SK-N-SH treated with all-trans-retinoic acid at 6 μM for 48 hours (cell line): ENCODE data around the gene SIGLEC5.
"Not testable (repeated sequence)": the region's sequence is repeated elsewhere in the genome, so short reads cannot be mapped to it uniquely, and the experiment has no call there.

Experiments
- ATAC-seq: fragments of 200-7000 bp; cut with Tn5 transposase; 3 replicates; pipeline ENCODE4 v1.9.1; 2020; ENCODE audit warnings: mild to moderate bottlenecking, moderate library complexity
- ARNTL ChIP-seq: fragments of 450-650 bp; formaldehyde crosslinking; IDR thresholded peaks from 2 replicates; pipeline ENCODE4 v1.5.0; 2020; ENCODE audit warnings: low read depth, mild to moderate bottlenecking, moderate library complexity, borderline replicate concordance
- BACH2 ChIP-seq: fragments of 250-450 bp; sonication (Bioruptor Pico); IDR thresholded peaks from 2 replicates; pipeline ENCODE4 v1.9.0; 2021; ENCODE audit warnings: mild to moderate bottlenecking, borderline replicate concordance
- CREB5 ChIP-seq: fragments of 250-450 bp; sonication (Bioruptor Pico); IDR thresholded peaks from 2 replicates; pipeline ENCODE4 v1.5.1; 2020; ENCODE audit warnings: low read depth, mild to moderate bottlenecking, moderate library complexity
- CSDC2 ChIP-seq: fragments of 250-450 bp; sonication (Bioruptor Pico); IDR thresholded peaks from 2 replicates; pipeline ENCODE4 v1.5.0; 2020; ENCODE audit warnings: mild to moderate bottlenecking, moderate library complexity
- ESRRG ChIP-seq: fragments of 250-450 bp; sonication (Bioruptor Pico); IDR thresholded peaks from 2 replicates; pipeline ENCODE4 v1.6.1; 2021; ENCODE audit warnings: mild to moderate bottlenecking
- GLIS3 ChIP-seq: fragments of 250-450 bp; sonication (Bioruptor Pico); IDR thresholded peaks from 2 replicates; pipeline ENCODE4 v1.5.0; 2020; ENCODE audit warnings: mild to moderate bottlenecking, moderate library complexity
- ISL1 ChIP-seq: fragments of 250-450 bp; sonication (Bioruptor Pico); IDR thresholded peaks from 2 replicates; pipeline ENCODE4 v2.1.2; 2022; ENCODE audit warnings: mild to moderate bottlenecking, moderate library complexity
- OSR1 ChIP-seq: fragments of 250-450 bp; sonication (Bioruptor Pico); IDR thresholded peaks from 2 replicates; pipeline ENCODE4 v1.8.0; 2022; ENCODE audit warnings: moderate library complexity, mild to moderate bottlenecking, inconsistent platforms
- PPARA ChIP-seq: fragments of 250-450 bp; sonication (Bioruptor Pico); IDR thresholded peaks from 2 replicates; pipeline ENCODE4 v1.5.0; 2020; ENCODE audit warnings: mild to moderate bottlenecking, borderline replicate concordance
- SNAI2 ChIP-seq: fragments of 250-450 bp; sonication (Bioruptor Pico); IDR thresholded peaks from 2 replicates; pipeline ENCODE4 v1.5.0; 2020; ENCODE audit warnings: mild to moderate bottlenecking, moderate library complexity
- TOX ChIP-seq: fragments of 250-450 bp; sonication (Bioruptor Pico); IDR thresholded peaks from 2 replicates; pipeline ENCODE4 v1.8.0; 2021; ENCODE audit warnings: mild to moderate bottlenecking, moderate library complexity, borderline replicate concordance
- ZC3H10 ChIP-seq: fragments of 250-450 bp; sonication (Bioruptor Pico); IDR thresholded peaks from 2 replicates; pipeline ENCODE4 v1.5.1; 2021; ENCODE audit warnings: mild to moderate bottlenecking, moderate library complexity
- ZFP3 ChIP-seq: fragments of 250-450 bp; sonication (Bioruptor Pico); IDR thresholded peaks from 2 replicates; pipeline ENCODE4 v1.5.0; 2020; ENCODE audit warnings: mild to moderate bottlenecking, moderate library complexity
- ZNF565 ChIP-seq: fragments of 450-650 bp; formaldehyde crosslinking; conservative IDR thresholded peaks from 2 replicates; pipeline ENCODE4 v1.5.0; 2020; ENCODE audit warnings: low read depth, mild to moderate bottlenecking, moderate library complexity
- ZNF70 ChIP-seq: fragments of 450-650 bp; formaldehyde crosslinking; IDR thresholded peaks from 2 replicates; pipeline ENCODE4 v1.5.0; 2020; ENCODE audit warnings: mild to moderate bottlenecking, moderate library complexity
- ZNF8 ChIP-seq: fragments of 450-650 bp; formaldehyde crosslinking; IDR thresholded peaks from 2 replicates; pipeline ENCODE4 v1.5.0; 2020; ENCODE audit warnings: mild to moderate bottlenecking, moderate library complexity
- TF ChIP-seq, protein P1 (sequence below): fragments of 250-450 bp; sonication (Bioruptor Pico); IDR thresholded peaks from 2 replicates; pipeline ENCODE4 v1.5.1; 2021; ENCODE audit warnings: mild to moderate bottlenecking, moderate library complexity
- TF ChIP-seq, protein P2 (sequence below): fragments of 250-450 bp; sonication (Bioruptor Pico); IDR thresholded peaks from 2 replicates; pipeline ENCODE4 v1.8.0; 2020; ENCODE audit warnings: mild to moderate bottlenecking, moderate library complexity, borderline replicate concordance
- TF ChIP-seq, protein P3 (sequence below): fragments of 250-450 bp; sonication (Bioruptor Pico); IDR thresholded peaks from 2 replicates; pipeline ENCODE4 v1.5.0; 2020; ENCODE audit warnings: mild to moderate bottlenecking, moderate library complexity
- TF ChIP-seq, protein P4 (sequence below): fragments of 250-450 bp; sonication (Bioruptor Pico); IDR thresholded peaks from 2 replicates; pipeline ENCODE4 v1.8.0; 2021; ENCODE audit warnings: low read depth, mild to moderate bottlenecking, moderate library complexity, borderline replicate concordance

Gene SIGLEC5

DNA sequence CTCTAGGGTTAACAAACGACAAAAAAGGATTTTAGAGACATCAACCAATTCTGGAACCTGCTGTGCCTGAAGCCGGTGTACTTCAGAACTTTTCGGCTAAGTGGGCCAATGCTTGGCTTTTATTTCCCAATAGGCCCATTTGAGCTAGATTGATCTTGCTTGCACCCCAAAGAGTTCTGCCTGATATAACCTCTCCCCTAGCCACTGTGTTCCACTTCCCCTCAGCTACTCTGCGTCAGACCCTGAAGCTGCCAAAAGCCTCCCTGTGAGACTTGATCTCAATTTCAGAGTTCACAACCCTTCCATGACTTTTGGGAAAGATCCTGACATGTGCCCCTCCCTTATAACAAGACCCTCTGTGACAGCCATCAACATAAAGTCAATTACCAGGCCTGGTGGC lies 22.1 kb upstream of the SIGLEC5 start:
- TF ChIP-seq, protein P1, sequence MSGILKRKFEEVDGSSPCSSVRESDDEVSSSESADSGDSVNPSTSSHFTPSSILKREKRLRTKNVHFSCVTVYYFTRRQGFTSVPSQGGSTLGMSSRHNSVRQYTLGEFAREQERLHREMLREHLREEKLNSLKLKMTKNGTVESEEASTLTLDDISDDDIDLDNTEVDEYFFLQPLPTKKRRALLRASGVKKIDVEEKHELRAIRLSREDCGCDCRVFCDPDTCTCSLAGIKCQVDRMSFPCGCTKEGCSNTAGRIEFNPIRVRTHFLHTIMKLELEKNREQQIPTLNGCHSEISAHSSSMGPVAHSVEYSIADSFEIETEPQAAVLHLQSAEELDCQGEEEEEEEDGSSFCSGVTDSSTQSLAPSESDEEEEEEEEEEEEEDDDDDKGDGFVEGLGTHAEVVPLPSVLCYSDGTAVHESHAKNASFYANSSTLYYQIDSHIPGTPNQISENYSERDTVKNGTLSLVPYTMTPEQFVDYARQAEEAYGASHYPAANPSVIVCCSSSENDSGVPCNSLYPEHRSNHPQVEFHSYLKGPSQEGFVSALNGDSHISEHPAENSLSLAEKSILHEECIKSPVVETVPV (CRISPR knock-in tag): no peak
- TF ChIP-seq BACH2 (CRISPR knock-in tag) (no peak), ZFP3 (CRISPR knock-in tag) (no peak), SNAI2 (no peak), TOX (CRISPR knock-in tag) (no peak), OSR1 (CRISPR knock-in tag) (no peak), CSDC2 (no peak), GLIS3 (CRISPR knock-in tag) (no peak), ZNF565 (CRISPR knock-in tag) (no peak)
- TF ChIP-seq, protein P2, sequence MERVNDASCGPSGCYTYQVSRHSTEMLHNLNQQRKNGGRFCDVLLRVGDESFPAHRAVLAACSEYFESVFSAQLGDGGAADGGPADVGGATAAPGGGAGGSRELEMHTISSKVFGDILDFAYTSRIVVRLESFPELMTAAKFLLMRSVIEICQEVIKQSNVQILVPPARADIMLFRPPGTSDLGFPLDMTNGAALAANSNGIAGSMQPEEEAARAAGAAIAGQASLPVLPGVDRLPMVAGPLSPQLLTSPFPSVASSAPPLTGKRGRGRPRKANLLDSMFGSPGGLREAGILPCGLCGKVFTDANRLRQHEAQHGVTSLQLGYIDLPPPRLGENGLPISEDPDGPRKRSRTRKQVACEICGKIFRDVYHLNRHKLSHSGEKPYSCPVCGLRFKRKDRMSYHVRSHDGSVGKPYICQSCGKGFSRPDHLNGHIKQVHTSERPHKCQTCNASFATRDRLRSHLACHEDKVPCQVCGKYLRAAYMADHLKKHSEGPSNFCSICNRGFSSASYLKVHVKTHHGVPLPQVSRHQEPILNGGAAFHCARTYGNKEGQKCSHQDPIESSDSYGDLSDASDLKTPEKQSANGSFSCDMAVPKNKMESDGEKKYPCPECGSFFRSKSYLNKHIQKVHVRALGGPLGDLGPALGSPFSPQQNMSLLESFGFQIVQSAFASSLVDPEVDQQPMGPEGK (CRISPR knock-in tag): no peak
- ATAC-seq: no peak

GRCh38 chr19:51651216-51651846 lies 21.1 kb upstream of the SIGLEC5 start:
- no peak for ATAC-seq
- no peak for TF ChIP-seq ZFP3 (CRISPR knock-in tag)
- TF ChIP-seq, protein P3, sequence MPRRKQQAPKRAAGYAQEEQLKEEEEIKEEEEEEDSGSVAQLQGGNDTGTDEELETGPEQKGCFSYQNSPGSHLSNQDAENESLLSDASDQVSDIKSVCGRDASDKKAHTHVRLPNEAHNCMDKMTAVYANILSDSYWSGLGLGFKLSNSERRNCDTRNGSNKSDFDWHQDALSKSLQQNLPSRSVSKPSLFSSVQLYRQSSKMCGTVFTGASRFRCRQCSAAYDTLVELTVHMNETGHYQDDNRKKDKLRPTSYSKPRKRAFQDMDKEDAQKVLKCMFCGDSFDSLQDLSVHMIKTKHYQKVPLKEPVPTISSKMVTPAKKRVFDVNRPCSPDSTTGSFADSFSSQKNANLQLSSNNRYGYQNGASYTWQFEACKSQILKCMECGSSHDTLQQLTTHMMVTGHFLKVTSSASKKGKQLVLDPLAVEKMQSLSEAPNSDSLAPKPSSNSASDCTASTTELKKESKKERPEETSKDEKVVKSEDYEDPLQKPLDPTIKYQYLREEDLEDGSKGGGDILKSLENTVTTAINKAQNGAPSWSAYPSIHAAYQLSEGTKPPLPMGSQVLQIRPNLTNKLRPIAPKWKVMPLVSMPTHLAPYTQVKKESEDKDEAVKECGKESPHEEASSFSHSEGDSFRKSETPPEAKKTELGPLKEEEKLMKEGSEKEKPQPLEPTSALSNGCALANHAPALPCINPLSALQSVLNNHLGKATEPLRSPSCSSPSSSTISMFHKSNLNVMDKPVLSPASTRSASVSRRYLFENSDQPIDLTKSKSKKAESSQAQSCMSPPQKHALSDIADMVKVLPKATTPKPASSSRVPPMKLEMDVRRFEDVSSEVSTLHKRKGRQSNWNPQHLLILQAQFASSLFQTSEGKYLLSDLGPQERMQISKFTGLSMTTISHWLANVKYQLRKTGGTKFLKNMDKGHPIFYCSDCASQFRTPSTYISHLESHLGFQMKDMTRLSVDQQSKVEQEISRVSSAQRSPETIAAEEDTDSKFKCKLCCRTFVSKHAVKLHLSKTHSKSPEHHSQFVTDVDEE: no peak
- TF ChIP-seq ZC3H10 (CRISPR knock-in tag): no peak
- TF ChIP-seq, protein P1 (CRISPR knock-in tag): no peak
- TF ChIP-seq ISL1 (CRISPR knock-in tag): no peak
- TF ChIP-seq TOX (CRISPR knock-in tag): no peak
- no peak for TF ChIP-seq ZNF8 (CRISPR knock-in tag)
- TF ChIP-seq ESRRG: no peak
- TF ChIP-seq, protein P4, sequence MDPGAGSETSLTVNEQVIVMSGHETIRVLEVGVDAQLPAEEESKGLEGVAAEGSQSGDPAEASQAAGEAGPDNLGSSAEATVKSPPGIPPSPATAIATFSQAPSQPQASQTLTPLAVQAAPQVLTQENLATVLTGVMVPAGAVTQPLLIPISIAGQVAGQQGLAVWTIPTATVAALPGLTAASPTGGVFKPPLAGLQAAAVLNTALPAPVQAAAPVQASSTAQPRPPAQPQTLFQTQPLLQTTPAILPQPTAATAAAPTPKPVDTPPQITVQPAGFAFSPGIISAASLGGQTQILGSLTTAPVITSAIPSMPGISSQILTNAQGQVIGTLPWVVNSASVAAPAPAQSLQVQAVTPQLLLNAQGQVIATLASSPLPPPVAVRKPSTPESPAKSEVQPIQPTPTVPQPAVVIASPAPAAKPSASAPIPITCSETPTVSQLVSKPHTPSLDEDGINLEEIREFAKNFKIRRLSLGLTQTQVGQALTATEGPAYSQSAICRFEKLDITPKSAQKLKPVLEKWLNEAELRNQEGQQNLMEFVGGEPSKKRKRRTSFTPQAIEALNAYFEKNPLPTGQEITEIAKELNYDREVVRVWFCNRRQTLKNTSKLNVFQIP (CRISPR knock-in tag): no peak
- no peak for TF ChIP-seq CREB5 (CRISPR knock-in tag)
- no peak for TF ChIP-seq ZNF565 (CRISPR knock-in tag)
- no peak for TF ChIP-seq PPARA (CRISPR knock-in tag)
- TF ChIP-seq CSDC2: no peak
- no peak for TF ChIP-seq ARNTL (CRISPR knock-in tag)

- no peak for ATAC-seq
- TF ChIP-seq ISL1 (CRISPR knock-in tag): no peak
- no peak for TF ChIP-seq ZC3H10 (CRISPR knock-in tag)
- TF ChIP-seq ZNF70 (CRISPR knock-in tag): no peak
These were observed 17.1 kb upstream of the SIGLEC5 start for GRCh38 chr19:51647318-51647717.

DNA sequence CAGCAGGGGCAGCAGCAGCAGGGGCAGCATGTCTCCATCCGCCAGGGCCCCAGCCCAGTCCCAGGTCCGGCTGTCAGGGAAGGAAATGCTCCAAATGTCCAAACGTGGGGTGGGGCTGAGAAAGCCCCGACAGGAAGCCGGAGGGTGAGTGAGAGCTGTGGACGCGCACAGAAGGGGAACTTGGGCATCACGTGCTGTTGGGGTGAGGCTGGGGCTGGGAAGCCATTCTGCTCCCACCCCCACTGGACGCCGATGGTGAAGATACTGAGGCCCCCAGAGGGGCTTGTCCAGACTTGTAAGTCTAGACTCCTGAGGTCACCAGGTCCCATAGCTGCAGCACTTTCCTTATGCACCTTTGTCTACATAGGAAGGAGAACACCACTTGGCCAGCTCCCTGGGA lies 16.5 kb upstream of the SIGLEC5 start, which contains the start of gene SIGLEC14:
Gene SIGLEC14 (minus strand): TSS at position 96 of the 400 bp plus-strand sequence. CDS start 66 bp downstream, at position 30.
- ATAC-seq: not testable (repeated sequence)
